RKO (cell line): Measurements from ENCODE around the gene RARRES2.

ENCODE experiments used
- DNase-seq: peaks from one replicate; pipeline ENCODE4 v3.0.0-alpha.2; 2016; ENCODE audit warnings: low spot score

Gene RARRES2

DNA sequence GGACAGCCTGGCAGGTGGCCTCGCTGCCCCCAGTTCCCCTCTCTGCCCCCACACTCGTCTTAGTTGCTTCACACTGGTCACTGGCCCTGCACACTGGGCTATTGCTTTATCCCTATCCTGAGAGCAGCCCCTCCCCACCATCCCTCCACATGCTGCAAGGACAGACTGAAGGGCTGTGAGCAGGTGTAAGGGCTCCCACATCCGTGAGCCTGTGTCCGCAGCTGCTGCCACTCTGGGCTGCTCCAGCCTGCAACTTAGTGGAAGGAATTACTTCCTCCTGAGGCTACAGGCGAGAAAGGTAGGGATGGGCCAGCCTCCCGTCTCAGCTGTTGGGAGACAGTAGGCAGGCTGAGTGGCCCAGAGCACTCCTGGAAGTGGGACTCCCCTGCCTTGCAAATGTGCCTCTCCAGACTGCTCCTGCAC, 3.8 kb downstream of the RARRES2 start:
- DNase-seq = no peak

DNA sequence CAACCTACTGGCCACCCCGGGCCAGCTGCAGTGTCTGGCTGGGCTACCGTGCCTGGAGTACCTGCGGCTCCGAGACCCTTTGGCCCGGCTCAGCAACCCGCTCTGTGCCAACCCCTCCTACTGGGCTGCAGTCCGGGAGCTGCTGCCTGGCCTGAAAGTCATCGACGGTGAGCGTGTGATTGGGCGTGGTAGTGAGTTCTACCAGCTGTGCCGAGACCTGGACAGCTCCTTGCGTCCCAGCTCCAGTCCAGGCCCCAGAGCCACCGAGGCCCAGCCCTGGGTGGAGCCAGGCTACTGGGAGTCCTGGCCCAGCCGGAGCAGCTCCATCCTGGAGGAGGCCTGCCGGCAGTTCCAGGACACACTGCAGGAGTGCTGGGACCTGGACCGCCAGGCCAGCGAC, 4.2 kb downstream of the RARRES2 start:
- no peak for DNase-seq

DNA sequence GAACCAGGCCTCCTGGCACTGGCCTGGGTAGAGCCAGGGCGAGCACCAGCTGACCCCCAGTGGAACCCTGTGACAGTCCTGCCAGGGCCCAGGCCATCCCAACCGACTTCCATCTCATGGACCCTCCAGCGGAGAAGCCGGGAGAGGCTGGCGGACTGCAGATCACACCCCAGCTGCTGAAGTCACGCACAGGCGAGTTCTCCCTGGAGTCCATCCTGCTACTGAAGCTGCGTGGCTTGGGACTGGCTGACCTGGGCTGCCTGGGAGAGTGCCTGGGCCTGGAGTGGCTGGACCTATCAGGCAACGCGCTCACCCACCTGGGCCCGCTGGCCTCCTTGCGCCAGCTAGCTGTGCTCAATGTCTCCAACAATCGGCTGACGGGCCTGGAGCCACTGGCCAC, 4.7 kb downstream of the RARRES2 start:
- no peak for DNase-seq

DNA sequence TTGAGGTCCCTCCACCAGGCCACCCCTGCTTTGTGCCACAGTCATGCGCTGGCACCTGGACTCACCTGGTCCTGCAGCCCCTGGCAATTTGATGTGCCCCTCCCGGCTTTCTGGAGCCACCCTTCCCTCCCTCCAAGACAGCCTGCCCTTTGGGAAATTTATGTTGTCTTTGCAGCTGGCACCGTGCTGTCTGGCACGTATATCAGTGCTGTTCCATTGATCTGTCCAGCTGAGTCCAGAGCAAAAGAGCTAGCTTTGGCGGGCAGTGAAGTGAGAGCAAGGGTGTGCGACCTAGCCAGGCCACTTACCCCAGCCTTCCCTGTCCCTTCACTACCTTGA, 5.7 kb downstream of the RARRES2 start:
- DNase-seq = no peak

DNA sequence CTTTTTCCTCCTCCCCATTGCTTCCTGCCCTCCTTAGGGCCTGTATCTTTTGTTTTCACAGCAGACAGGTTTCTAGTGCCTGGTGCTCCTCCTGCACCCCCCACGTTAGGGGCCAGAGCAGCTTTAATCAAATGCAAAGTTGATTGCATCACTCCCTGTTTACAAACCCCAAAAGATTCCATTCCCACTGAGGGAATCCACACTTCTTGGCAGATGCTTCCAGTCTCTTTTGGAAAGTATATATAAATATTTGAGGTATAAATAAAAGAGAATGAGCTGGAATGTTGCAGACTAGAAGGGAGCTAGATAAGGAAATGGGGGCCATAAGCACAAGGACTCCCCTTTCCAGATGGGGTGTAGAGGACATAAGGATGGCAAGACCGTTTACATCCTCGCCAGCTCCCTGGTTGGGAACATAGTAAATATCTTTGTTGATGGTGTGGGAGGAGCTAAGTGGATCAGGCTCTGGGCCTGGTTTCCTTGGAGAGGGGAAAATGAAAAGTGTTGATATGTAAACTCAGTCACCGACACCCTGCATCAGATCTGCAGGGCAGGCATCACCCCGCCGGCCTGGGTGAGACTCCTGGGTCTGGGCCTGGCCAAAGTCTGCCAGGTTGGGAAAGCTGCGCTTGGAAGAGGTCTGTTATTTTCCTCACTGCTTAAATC, 6.2 kb downstream of the RARRES2 start:
- no peak for DNase-seq

DNA sequence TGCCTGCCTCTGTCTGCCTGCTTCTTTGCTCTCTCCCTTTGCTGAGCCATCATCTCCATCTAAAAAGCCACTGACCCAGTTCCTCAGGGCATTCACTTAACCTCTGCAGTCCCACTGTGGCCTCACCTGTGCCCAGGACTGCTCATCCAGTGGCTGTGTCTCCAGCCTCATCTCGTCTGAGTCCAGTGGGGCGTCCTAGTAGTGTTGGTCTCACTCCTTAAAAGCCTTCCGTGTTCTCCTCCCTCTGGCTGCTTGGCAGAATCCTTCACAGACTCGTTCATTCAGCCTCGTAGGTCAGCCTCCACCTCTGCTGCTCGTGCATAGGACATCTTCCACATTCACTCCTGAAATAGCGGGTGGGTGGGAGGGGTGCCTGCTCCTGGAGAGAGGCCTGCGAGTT, 7.3 kb downstream of the RARRES2 start:
- DNase-seq = no peak

DNA sequence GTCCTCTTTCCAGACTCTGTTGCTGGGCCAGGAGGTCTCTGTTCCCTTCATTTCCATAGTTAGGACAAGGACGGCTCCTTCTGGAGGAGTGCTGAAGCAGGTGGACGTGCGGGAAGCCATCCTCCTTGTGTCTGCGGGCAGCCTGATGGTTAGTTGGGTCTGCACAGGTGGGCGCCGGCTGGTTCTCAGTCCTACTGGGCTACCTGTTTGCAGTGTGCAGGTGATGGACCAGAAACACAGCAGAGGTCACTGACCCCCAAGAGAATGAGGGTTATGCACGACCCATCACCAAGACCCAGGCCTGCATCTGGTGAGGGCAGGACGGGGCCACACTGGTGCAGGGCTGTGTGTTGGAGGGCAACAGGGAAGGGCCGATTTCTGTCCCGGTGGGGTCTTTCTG, 7.8 kb downstream of the RARRES2 start:
- no peak for DNase-seq

DNA sequence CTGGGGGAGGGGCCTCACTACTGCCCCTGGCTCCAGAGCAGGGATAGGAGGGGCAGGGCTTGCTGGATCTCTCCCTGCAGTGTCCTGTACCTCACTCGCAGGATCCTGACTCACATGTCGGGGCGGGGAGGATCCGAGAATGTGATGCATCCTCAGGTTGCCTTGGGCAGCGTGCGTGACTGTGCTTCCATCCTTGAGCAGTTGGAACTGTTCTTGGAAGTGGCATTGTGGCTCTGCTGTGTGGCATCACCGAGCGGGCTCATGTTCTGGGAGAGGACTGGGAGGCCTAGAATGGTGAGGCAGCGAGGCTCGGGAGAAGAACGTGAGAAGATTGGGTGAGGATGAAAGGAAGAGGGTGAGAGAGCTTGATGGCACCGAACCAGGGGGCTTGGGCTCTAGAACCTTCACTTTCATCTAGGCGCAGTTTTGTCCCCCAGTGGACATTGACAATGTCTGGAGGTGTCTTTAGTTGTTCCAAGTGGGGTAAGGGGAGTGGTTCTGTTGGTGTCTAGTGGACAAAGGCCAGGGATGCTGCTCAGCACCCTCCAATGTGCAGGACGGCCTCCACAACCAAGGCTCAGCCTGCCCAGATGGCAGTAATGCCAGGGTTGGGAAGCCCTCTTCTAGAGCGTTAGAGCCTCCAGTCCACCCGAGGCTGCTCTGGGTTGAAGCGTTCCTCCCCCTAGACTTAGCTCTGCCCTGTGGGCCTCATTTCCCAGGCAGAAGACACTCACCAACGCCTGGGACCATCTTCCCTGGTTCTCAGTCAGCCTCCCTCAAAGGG, 8.4 kb downstream of the RARRES2 start:
- no peak for DNase-seq

DNA sequence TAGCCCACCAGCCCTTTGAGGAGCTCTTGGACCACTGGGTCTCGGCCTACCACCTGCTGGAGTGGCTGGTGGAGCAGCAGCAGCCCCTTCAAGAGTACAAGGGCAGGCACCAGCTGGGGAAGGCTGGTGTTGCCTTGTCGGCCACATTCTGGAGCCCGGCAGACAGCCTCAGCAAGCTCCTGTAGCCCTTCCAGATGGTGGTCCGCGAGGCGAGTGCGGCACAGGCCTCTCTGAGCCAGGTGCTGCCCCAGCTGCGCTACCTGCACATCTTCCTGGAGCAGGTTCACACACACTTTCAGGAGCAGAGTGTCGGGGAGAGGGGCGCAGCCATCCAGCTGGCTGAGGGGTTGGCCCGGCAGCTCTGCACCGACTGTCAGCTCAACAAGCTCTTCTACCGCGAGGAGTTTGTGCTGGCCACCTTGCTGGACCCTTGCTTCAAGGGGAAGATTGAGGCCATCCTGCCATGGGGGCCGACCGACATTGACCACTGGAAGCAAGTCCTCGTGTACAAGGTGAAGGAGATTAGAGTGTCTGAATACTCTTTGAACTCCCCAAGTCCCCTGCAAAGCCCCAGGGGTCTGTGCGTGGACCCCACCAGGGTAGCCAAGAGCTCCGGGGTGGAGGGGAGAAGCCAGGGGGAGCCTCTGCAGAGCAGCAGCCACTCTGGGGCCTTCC, 11.1 kb downstream of the RARRES2 start:
- DNase-seq = no peak

DNA sequence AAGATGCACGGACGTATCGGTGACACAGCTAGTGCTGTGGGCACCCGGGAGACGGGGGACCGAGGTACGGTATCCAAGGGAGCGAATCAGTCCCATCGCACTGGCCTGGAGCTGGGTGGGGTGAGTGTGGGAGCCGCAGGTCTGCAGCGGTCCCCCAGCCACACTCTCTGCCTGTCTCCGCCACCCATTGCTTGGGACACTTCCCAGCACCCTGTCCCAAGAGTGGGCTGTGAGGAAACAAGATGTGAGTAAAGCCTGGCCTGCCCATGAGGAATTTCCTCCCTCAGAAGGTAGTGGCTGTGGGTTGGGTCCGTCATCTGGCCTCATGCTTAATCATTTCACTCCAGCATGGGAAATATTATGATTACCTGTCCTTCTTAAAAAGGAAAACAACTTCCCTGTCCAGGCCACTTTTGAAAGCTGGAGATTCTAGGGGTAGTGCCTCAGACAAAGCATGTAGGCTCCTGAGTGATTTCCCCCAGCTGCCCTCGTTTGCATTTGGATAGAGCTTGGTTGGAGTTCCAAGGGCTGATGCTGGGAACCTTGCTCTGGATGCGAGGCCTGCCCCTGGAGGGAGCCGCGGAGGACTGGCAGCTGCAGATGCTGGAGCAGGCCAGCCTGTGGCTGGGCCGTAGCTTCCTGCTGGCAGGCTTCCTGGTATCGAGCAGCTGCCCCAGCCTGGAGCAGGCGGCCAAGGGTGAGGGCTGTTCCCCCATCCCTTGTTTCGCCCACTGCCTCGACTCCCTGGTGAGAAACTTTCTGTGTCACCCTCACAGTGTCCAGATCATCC, 11.9 kb downstream of the RARRES2 start:
- no peak for DNase-seq

DNA sequence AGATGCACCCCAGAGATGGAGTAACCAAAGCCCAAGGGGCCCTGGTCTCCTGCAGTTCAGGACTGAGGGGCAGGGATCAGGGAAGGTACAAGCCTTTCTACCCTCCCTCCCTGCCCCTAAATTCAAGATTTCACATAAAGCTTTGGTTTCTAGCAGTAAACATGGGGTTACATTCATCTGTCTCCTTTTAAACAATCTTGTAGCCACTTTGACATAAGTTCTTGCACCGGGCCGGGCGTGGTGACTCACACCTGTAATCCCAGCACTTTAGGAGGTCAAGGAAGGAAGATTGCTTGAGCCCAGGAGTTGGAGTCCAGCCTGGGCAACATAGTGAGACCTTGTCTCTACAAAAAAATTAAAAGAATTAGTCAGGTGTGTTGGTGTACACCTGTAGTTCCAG, 14.1 kb downstream of the RARRES2 start:
- DNase-seq = no peak

DNA sequence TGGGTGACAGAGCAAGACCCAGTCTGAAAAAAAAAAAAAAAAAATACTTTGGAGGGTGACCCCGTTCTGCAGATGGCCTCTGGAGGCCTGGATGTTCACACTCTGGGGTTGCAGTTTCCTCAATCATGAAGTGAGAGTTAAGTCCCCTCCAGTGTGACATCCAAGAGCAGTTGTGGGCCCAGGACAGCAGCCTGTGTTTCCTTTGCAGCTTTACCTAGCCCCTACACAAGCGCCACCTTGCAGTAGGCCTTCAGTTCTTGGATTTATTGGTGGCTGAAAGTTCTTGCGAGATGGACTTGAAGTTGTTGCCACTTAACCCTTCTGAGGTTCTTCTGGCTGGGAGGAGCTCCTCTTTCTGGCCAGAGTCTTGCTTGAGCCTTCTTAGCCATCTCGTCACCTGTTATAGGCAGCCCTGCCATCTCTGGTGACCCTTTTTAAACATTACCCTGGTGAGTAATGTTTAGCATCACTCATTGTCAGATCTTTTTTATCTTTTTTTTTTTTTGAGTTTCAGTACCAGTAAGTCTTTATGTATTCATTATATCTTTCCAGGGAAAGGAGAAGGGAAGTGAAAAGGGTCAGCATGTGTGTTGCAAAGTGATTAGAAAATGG, 14.7 kb downstream of the RARRES2 start:
- no peak for DNase-seq

DNA sequence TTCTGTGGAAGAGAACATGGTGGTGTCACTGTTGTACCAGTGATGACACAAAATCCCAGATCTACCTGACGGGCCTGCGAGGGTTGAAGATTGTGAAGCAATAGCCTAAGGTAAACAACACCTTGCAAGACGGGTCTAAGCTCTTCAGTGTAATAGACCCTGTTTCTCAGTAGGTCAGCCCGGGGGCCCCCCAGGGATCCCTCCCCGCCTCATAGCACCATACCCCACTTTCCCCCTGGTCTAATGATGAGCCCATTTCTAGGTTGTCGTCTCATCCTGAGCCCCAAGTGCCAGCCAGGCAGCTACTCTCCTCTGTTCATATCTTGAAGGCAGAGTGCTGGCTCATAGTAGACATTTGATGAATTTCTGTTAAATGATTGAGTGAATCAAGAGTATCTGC, 15.5 kb downstream of the RARRES2 start:
- DNase-seq = no peak

DNA sequence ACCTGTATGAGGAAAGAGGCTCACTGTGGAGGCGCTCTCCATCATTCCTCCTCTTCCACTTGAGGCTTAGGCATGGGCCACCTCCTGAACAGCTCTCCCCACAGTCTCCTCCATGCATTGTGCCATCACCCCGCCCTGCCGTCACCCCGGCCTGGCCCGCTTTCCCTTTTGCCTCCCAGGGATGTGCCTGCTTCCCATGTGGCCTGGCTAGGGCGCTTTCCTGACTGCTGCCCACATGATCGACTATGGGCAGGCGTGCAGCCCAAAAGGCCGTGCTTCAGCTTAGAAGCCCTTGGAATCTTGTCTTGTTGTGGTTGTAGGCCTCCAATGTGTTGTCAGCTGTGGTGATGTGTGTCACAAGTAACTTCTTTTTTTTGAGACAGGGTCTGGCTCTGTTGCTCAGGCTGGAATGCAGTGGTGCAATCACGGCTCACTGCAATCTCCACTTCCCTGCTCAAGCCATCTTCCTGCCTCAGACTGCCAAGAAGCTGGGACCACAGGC, 16.3 kb downstream of the RARRES2 start:
- no peak for DNase-seq

DNA sequence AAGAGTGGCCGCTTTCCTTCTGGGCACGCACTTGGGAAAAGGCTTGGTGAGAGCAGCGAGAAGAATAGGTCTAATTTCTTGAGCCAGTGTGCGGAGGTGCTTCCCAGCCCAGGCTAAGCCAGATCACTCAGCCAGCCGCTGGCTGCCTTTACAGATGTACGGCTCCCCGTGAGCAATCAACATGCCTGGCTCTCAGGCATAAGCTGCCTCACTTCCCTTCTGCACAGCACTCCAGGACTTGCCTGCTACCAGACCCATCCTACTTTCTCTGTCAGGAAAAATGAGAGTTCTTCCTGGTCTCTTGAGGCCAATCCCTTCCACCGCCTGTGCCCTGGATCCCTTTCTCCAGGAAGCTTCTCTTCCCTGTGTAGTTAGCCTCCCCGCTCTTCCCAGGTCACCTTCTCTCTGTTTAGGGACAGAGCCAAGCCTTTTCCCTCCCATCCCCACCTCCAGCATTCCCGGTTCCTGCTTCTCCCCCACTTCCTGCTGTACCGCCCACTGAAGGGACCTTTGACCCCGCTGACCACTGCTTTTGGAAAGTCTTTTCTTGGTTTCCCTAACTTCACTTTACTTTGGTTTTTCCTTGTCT, 17.0 kb downstream of the RARRES2 start:
- peak; percentile 85 for DNase-seq

DNA sequence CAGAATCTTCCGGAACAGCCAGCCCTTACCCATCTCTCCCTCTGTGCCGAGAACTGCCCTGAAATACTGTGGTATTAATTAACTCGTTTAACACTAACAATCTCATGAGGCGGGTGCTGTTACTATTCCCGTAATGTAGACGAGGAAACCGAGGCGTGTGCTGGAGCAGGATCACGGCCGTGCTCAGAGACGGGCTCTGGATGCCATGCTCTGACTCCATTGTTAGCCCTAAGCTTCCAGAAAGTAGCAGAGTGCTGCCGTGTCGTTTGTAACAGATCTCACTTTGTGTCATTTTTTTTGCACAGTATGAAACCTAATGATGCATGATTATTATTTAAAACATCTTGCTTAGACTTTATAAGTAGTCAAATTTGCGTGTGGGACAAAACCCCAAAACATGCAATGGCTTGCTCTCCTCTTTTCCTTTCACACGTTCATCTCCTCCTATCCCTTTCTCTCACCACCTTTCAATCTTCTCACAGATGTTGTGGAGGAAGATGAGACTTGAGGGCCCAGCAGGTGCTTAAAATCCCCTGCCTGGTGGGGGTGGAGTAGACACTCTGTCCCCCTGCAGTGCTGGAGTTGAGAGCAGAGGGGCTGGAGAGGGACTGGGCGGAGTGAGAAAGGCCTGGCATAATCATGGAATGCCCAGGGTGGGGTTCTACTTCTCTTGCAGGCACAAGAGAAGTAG, 17.6 kb downstream of the RARRES2 start:
- DNase-seq = peak; percentile 62

DNA sequence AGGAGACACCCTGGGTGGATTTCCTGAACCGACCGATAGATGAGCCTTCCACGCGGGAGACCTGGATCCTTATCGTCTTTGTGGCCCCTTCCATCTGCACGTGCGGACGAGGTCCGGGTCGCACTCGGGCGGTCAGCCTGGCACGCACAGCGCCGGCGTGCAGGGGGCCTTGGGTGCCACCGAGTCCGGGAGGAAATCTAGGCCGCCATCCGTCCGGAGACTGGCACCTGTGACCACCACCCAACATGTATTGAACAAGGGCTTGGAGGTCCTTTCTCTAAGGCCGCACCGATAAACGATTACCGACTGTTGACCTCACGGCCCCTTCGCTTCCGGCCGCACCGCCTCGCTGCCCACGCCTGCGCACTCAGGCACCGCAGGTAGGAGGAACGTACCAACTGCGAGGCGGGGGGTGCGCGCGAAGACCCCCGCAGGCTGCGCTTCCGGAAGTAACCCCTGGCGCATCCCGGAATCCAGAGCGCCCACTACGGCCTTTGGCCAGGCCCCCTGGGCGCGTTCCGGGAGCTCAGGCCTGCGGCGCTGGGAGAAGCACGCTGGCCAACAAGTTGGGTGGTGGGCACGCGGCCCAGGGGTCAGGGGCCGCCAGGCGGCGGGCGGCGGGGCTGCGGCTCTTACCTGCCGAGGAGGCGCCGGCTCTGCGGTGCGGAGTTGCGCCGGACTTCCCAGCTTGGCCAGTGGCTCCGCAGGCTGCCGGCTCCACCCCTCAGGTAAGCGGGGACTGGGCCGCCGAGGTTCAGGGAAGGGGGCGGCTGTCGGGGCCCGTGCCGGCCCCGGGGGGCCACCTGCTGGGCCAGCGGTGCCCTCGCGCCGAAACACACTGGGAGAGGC, 18.4 kb downstream of the RARRES2 start, which contains the start of the genes ACTR3C and LRRC61:
ACTR3C (minus strand) TSS at position 713 of the 849 bp plus-strand sequence. CDS start 28,249 bp downstream, outside the sequence.
LRRC61 (plus strand) TSS at position 523 of the 849 bp plus-strand sequence. CDS start 13,507 bp downstream, outside the sequence.
- peak; percentile 88 for DNase-seq

DNA sequence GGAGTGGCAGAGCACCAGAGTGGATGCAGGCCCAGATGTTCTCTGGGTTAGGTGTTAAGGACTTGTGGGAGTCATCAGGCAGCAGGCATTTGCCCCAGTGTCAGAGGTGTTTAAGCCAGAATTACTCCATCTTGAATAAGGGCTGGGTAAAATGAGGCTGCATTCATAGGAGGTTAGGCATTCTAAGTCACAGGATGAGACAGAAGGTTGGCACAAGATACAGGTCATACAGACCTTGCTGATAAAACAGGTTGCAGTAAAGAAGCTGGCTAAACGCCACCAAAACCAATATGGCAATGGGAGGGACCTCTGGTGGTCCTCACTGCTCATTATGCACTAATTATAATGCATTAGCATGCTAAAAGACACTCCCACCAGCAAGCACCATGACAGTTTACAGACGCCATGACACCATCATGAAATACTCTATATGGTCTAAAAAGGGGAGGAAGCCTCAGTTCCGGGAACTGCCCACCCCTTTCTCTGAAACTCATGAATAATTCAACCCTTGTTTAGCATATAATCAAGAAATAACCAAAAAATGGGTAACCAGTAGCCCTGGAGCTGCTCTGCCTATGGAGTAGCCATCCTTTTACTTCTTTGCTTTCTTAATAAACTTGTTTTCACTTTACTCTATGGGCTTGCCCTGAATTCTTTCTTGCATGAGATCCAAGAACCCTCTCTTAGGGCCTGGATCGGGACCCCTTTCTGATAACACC, 19.2 kb downstream of the RARRES2 start:
- peak; percentile 75 for DNase-seq

DNA sequence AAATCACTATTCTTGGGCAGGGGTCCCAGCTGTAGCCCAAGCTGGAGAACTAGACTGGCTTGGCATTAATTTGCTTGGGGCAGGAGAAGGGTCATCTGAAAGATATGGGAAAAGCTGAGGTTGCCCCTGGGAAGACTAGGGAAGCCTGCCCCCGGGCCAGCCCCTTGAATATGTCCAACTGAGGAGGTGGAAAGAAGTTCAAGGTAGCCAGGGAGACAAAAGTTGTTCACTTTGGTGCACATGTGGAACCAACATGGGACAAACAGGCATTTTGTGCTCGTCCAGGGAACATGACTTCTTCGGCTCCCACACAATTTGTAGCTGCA, 19.7 kb downstream of the RARRES2 start:
- no peak for DNase-seq
